GM18870 (cell line): ENCODE data around the gene SRSF2.
"Not testable (repeated sequence)": the region's sequence is repeated elsewhere in the genome, so short reads cannot be mapped to it uniquely, and the experiment has no call there.

Experiments
- ATAC-seq: cut with Tn5 transposase; IDR thresholded peaks from one replicate; pipeline ENCODE4 v1.9.1; 2021; ENCODE audit warnings: moderate library complexity; ENCODE audit not compliant: unreplicated experiment

Gene SRSF2

GRCh38 chr17:76739568-76740115 lies 2.5 kb upstream of the SRSF2 start:
- not testable (repeated sequence) for ATAC-seq

GRCh38 chr17:76738468-76738850 lies 1.3 kb upstream of the SRSF2 start:
- no peak for ATAC-seq

DNA sequence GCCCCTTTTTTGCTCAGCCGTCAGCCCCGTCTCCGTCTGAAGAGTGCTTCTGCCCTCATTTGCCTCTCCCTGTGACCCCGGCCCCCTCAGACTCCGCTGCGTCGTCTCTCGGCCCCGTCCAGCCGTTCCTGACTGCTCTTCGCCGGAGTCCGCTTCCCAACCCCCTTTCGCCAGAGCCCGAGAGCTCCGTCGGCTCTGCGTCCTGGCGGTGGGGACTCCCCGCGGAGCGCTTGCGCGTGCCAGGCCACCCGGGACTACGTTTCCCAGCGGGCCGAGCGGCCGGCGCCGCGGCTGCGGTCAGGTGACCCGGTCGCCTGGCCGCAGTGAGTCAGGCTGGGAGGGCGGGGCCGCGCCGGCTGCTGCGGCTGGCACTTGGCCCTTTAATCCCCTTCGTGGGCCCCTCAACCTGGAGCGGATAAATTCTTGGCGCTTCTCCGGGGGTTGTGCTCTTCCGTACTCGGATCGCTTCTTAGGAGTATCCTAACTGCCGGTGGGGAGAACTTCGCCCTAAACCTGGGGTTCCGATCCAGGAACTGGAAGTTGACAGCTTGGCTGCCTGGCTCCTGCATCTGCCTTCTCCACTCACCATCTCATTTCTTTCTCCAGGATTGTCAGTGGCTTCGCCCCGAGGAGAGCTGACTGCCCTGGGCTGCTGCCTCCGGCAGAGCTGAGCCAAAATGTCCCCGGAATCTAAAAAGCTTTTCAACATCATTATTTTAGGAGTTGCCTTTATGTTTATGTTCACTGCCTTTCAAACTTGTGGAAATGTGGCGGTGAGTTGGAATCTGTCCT lies 741 bp upstream of the SRSF2 start, which contains the start of gene MFSD11:
Gene MFSD11 (plus strand): TSS at position 444 of the 792 bp plus-strand sequence. CDS start 234 bp downstream, at position 678.
- ATAC-seq, result peak; percentile 30

DNA sequence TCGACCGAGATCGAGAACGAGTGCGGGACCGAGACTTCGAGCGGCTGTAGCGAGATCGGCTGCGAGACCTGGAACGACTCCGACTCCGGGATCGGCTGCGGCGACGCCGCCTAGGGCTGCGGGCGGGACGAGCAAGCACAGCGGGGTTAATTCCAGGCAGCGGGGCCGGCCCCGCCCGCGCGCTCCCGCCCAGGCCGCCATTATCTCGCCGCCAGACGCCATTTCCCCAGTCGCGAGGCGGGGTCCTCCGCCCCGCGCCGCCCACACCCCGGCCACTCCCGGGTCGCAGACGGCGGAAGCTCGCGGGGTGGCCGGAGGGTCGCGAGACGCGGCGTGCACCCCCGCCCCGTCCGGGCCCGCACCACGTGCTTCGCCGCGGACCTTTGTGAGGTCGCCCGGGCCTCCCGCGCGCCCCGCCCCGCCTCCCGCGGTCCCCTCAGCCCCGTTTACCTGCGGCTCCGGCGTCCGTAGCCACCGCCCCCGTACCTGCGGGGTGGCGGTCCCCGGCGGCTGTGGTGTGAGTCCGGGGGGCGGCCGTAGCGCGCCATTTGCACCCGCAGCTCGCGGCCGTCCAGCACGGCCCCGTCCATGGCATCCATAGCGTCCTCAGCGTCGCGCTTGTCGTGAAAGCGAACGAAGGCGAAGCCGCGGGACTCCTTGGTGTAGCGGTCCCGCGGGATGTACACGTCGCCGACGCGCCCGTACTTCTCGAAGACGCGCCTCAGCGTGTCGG lies 616 bp downstream of the SRSF2 start:
- ATAC-seq, result no peak

- no peak for ATAC-seq
Measured at GRCh38 chr17:76735586-76736348, 1.4 kb downstream of the SRSF2 start.

DNA sequence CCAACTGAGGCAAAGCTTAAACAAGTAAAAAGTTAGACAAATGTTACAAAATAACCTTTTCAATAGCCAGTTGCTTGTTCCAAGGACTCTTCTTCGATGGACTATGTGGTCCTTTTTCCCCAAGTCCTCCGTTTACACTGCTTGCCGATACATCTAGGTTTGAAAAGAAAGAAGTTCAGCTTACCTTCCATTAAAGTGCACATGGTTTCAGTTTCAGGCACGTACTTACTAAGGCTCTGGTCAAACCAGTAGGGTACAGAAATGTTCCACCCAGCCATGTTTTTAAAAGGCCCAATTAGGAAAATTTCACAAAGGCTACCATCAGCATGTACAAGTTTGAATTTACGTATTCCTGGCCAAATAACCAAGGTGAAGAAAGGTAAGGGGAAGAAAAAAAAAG lies 2.1 kb downstream of the SRSF2 start:
- ATAC-seq, result no peak

- no peak for ATAC-seq
Measured at GRCh38 chr17:76734080-76734840, 2.9 kb downstream of the SRSF2 start.

DNA sequence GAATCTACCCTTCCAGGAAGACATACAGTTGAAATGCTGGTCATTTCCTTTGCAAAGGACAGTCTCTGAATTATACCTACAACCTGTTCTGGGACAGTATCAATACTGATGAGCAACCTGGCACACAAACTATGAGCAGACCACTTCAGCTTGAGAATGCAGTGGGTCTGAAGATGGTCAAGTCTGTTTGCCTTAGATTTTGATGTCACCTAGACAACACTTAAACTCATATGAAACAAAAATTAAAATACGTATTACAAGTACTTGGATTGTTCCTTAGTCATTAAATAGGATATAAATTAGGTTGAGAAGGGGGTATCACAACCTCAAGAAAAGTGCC lies 3.5 kb downstream of the SRSF2 start:
- ATAC-seq, result no peak

GRCh38 chr17:76732734-76733617 lies 4.2 kb downstream of the SRSF2 start:
- no peak for ATAC-seq

- ATAC-seq, result not testable (repeated sequence)
Measured at GRCh38 chr17:76731800-76732733, 5.1 kb downstream of the SRSF2 start.

GRCh38 chr17:76727745-76728456 lies 9.2 kb downstream of the SRSF2 start:
- ATAC-seq, result no peak

DNA sequence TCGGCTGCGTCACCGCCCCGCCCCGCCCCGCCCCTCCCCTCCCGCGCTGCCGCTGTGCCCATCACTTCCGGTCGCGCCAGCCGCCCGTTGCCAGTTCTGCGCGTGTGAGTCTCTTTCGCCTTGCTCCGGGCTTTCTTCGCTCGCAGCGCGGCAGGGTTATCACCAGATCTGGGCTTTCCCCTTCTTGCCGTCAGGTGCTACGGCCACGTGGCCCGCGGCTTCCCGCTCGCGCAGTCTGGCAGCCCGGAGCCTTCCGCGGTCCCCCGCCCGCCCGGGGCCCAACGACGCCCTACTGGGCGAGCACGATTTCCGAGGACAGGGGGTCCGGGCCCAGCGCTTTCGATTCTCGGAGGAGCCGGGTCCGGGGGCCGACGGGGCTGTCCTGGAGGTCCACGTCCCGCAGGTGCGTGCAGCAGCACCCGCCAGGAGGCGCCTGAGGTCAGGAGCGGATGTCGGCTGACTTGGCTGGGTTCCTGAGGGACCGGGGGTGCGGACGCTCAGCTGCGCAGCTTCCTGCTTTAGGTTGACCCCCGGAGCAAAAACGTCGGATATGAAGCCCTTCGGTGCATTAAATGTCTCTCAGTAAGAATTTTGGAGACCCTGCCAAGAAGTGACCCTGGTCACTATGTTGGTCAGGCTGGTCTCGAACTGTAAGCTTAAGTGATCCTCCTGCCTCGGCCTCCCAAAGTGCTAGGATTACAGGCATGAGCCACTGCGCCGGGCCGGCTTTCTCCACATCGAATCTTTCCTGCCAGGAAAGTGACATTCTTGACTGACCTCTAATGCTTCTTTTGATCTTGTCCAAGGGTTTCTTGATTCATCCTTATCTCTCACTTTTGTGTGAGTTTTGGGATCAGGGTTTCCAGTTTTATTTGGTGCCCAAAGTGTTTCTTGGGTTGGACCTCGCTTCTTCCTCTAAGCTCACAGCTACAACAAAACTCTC lies 10.1 kb downstream of the SRSF2 start, which contains the start of gene METTL23:
Gene METTL23 (plus strand): TSS at position 64 of the 943 bp plus-strand sequence. CDS start 2,872 bp downstream, outside the sequence.
- ATAC-seq, result peak; percentile 38

DNA sequence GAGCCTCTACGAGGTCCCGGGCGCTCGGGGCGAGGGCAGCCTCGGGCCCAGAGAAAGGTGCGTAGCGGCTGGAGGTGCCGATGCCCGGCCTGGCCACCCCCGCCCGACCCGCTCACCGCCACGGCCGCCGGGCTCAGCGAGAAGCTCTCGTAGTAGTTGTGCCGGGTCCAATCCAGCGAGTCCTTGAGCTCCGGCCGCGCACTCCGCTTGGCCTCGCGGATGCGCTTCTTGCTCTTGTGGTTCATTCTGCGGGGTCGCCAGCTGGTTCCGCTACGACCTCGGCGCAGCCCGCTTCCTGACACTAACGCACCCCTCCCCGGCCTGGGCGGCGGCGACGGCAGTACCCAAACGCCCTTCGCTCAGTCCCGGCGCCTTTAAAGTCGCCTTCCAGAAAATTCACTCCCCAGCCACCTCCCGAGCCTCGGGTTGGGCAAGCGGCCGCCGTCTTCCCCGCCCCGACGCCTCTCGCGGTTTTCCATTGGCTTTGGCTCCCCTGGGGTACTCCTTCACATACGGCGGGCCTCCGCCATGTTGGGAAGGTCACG lies 10.8 kb downstream of the SRSF2 start, which contains the start of gene JMJD6:
Gene JMJD6 (minus strand): TSS at position 376 of the 545 bp plus-strand sequence. CDS start 131 bp downstream, at position 245.
- peak; percentile 77 for ATAC-seq

DNA sequence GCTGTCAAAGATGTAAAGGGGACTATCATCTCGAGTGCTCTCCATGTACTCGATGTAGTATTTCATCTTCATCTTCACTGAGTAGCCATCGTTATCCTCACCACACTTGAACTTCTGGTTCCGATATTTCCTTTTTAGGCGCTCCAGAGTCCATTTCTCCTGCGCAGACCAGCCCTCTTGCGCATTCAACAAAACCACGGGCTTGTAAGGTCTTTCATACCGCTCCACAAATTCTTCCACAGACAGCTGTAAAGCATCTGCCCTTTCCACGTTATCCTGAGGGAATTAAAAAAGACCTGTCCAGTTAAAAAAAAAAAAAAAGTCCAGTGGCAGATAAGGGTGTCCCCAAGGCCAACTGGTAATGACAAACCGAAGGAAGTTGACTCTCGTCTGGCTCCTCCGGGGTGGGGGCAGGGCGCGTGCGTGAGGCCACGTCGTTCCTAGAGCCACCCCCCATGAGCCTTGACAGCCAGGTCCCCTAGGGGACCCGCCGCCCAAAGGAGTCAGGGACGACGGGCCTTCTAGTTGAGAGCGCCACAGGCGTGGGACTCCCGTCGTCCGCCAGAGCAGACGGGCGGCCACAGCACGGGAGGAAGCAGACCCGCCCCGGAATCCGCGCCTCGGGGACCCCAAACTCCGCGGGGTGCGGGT lies 11.4 kb downstream of the SRSF2 start:
- no peak for ATAC-seq

DNA sequence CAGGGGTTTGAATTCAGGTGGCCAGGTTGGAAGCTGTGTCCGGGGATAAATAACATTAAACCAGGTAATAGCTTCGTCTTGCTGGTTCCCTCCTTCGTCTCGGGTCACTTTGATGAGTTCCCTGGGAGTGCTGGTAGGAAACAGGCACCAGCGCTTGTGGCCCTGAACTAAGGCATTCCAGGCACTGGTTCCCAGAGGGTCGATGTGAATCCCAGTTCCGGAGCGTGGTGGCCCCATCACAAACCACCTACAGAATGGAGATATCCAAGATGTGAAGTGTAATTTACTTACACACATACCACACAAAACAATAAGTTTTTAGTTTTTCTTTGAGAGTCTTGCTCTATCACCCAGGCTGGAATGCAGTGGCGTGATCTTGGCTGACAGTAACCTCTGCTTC lies 13.3 kb downstream of the SRSF2 start:
- no peak for ATAC-seq

- not testable (repeated sequence) for ATAC-seq
Measured at GRCh38 chr17:76722977-76723376, 14.2 kb downstream of the SRSF2 start.
